Kidney (tissue), 14 donors: ENCODE results near the gene NAP1L5. TPM values are rescaled to one million over a fixed set of nuclear protein-coding genes. Genes with fewer than 3 reads are reported as not detected.

Experiments
- DNase-seq, 5 donors: peaks; one replicate each; pipeline ENCODE4 v3.0.0-alpha.2; 2013 to 2020
- FAIRE-seq: peaks from 2 replicates; lab custom pipeline; 2012; peaks lifted over from hg19 to GRCh38; lab: Jason Lieb, UNC
- H3K27ac ChIP-seq, 2 donors: one replicate each; pipeline ENCODE4 v1.7.0; 2013; ENCODE audit warnings: low read depth in 2 of 2, low read length in 2 of 2, inconsistent platforms in 1 of 2
- H3K27me3 ChIP-seq: one replicate; pipeline ENCODE4 v1.7.1; 2013; ENCODE audit warnings: low read length, inconsistent platforms; ENCODE audit not compliant: control insufficient read depth, insufficient read depth
- H3K36me3 ChIP-seq, 3 donors: one replicate each; pipeline versions ENCODE4 v1.7.0 to v1.7.1; 2013; ENCODE audit warnings: low read length in 3 of 3, control low read depth in 1 of 3, inconsistent platforms in 1 of 3; ENCODE audit not compliant: insufficient read depth in 3 of 3, control insufficient read depth in 2 of 3
- H3K4me1 ChIP-seq, 3 donors: one replicate each; pipeline versions ENCODE4 v1.7.0 to v1.7.1; 2013; ENCODE audit warnings: low read length in 3 of 3, inconsistent platforms in 1 of 3, low read depth in 1 of 3; ENCODE audit not compliant: control insufficient read depth in 2 of 3, insufficient read depth in 2 of 3
- H3K4me3 ChIP-seq, 3 donors: one replicate each; pipeline versions ENCODE4 v1.7.0 to v1.8.1; 2013; ENCODE audit warnings: low read length in 3 of 3, control low read depth in 1 of 3, inconsistent platforms in 1 of 3
- H3K9ac ChIP-seq, 3 donors: one replicate each; pipeline versions ENCODE4 v1.7.0 to v1.7.1; 2013; ENCODE audit warnings: low read length in 3 of 3, control low read depth in 1 of 3, inconsistent platforms in 1 of 3
- H3K9me3 ChIP-seq, 3 donors: one replicate each; pipeline versions ENCODE4 v1.7.0 to v1.7.1; 2013; ENCODE audit warnings: low read length in 3 of 3, control low read depth in 1 of 3, inconsistent platforms in 1 of 3; ENCODE audit not compliant: control insufficient read depth in 2 of 3, insufficient read depth in 1 of 3
- CTCF ChIP-seq: IDR thresholded peaks from 3 replicates; pipeline ENCODE4 v1.5.1; 2012; ENCODE audit warnings: mild to moderate bottlenecking, moderate library complexity, borderline replicate concordance; ENCODE audit not compliant: insufficient read depth; ENCODE audit errors: extremely low read depth
- intact Hi-C: fragments of 100-400 bp; cut with DNase I; formaldehyde crosslinking; loops from one replicate; pipeline ENCODE4 v1.11.1; 2022
- polyA plus RNA-seq: library from polyadenylated mRNA; stranded (reverse); fragments of 350-450 nt; fragmentation: Illumina TruSeq; extraction: RNeasy Lipid Tissue Mini Kit (QIAGEN cat#74804); gene quantifications from one replicate; pipeline ENCODE4 v1.2.3, GENCODE V29; 2014; ENCODE audit warnings: low read depth, low replicate concordance; ENCODE audit not compliant: insufficient read depth
- total RNA-seq: library from RNA; stranded (reverse); fragmentation: NEBNext Ultra II Directional; extraction: Animal tissue kit (Norgen Biotek cat#: 25700); gene quantifications from one replicate; pipeline ENCODE4 v1.2.1, GENCODE V29; 2021
- donor health status: control.
- donor health status: control.
- donor health status: control.
- donor health status: control.
- donor health status: control.
- donor health status: DM: yes; HTN: yes; CAD: no.
- donor health status: Normal renal cell carcinoma (clear cell type).

The NAP1L5 gene
- total and polyA plus RNA-seq, 2 donors from 2014 or later = 5.9 to 12.4 TPM

- TF ChIP-seq CTCF = no peak
- H3K4me1 ChIP-seq = no peaks in the 10 kb centered on the region
- no peak overlapping the region for H3K4me3 ChIP-seq
- H3K36me3 ChIP-seq = peaks cover 0 to 23% (median 18%) of the 10 kb centered on the region in 3 donors
- intact Hi-C loops = no loop called here
- H3K9me3 ChIP-seq = peaks cover 0 to 4% (median 2%) of the 10 kb centered on the region in 3 donors
- FAIRE-seq (no peak), DNase-seq (no peak)
- no peak overlapping the region for H3K27ac ChIP-seq
- no peak overlapping the region for H3K9ac ChIP-seq
- H3K27me3 ChIP-seq = no peaks in the 10 kb centered on the region
These were observed 24.7 kb upstream of the NAP1L5 start for GRCh38 chr4:88722276-88722780.

DNA sequence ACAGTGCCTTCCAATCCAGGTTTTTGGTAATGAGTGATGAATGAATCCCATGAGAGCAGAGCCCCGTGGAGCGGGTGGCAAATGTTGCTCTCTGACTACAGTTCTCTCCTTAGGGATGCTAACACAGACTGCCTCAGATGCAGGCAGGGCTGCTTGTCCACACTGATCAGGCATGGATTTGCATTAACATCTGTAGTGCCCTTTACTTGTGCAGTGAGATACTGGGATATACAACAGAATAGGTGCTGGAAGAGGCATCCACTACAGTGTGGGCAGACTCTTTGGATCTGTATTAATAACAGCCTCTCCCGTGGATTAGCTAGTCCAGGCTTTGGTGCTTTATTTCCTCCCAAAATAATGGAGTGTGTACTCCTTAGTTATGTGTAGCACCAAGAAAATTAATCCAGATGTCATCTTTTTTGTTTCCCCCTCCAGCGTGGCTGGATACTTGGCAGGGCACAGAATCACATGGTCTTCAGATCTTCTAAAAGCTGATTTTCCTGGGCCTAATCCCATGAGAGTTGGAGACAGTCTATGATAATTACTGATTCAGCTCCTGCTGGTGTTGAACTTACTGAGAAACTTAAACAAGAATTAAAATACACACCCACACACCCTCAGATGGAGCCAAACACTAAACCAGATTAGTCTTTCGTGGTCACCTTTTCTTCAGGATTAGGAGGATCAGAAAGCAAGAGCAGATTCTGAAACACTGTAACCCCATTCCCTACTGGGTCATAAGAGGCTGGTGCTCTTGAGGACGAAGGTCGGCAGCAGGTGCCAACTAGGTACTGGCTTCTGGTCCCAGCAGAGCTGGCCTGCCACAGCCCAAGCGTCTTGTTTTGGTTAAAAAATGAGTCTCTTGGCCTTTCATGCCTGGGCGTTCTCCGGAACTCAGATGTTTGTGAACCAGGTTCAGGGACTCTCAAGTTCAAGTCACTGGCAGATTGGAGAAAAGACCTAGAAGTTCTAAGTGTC lies 23.1 kb upstream of the NAP1L5 start:
- peaks cover 0 to 14% (median 12%) of the 10 kb centered on the region in 3 donors for H3K36me3 ChIP-seq
- H3K27ac ChIP-seq = no peak overlapping the region
- peaks cover 0 to 8% (median 6%) of the 10 kb centered on the region in 3 donors for H3K9me3 ChIP-seq
- no peaks in the 10 kb centered on the region for H3K4me1 ChIP-seq
- DNase-seq = no peak
- intact Hi-C loops = no loop called here
- no peaks in the 10 kb centered on the region for H3K27me3 ChIP-seq
- no peak overlapping the region for H3K4me3 ChIP-seq
- H3K9ac ChIP-seq = no peak overlapping the region
- no peak for TF ChIP-seq CTCF
- no peak for FAIRE-seq

DNA sequence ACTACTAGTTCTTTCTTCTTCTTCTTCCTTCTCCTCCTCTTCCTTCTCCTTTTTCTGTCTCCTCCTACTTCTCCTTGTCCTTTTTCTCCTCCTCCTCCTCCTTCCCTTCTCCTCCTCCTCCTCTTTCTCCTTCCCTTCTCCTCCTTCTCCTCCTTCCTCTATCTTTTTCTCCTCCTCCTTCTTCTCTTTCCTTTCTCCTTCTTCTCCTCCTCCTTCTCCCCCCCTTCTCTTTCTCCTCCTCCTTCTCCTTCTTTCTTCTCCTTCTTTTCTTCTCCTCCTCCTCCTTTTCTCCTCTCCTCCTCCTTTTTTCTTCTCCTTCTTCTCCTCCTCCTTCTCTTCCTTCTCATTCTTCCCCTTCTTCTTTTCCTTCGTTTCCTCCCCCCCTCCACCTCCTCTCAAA lies 21.8 kb upstream of the NAP1L5 start:
- no peak overlapping the region for H3K27ac ChIP-seq
- H3K4me3 ChIP-seq = no peak overlapping the region
- peaks cover 0 to 8% (median 6%) of the 10 kb centered on the region in 3 donors for H3K9me3 ChIP-seq
- FAIRE-seq = no peak
- TF ChIP-seq CTCF = no peak
- DNase-seq = no peak
- intact Hi-C loops = no loop called here
- no peaks in the 10 kb centered on the region for H3K4me1 ChIP-seq
- H3K27me3 ChIP-seq = no peaks in the 10 kb centered on the region
- H3K36me3 ChIP-seq = peaks cover 0 to 12% (median 11%) of the 10 kb centered on the region in 3 donors
- no peak overlapping the region for H3K9ac ChIP-seq
